SK-N-SH (cell line): ENCODE results near the gene TAC1. TPM values are rescaled to one million over a fixed set of nuclear protein-coding genes. Genes with fewer than 3 reads are reported as not detected.
"Not testable (repeated sequence)": the region's sequence is repeated elsewhere in the genome, so short reads cannot be mapped to it uniquely, and the experiment has no call there.

Experiments
- CTCF ChIA-PET: fragments of 300-600, 350-600 bp; formaldehyde crosslinking; extraction: SDS; loops from one replicate; lab custom pipeline; 2021; lab: Yijun Ruan, JAX
- POLR2A ChIA-PET: fragments of 350-600 bp; sonication (Branson Sonifier 250); formaldehyde crosslinking; extraction: SDS; loops from one replicate; lab custom pipeline; 2020; ENCODE audit warnings: antibody characterized with exemption, inconsistent platforms; lab: Yijun Ruan, JAX
- DNase-seq: peaks from one replicate; pipeline ENCODE4 v3.0.0; 2012
- H2AFZ ChIP-seq: fragments of 200-600 bp; sonication (generic); 2 replicates; pipeline ENCODE4 v1.8.1; 2016; ENCODE audit warnings: antibody characterized with exemption, mild to moderate bottlenecking, low read depth
- H3F3A ChIP-seq: fragments of 200-600 bp; sonication (generic); replicated peaks from 2 replicates; pipeline ENCODE3; 2016; ENCODE audit warnings: antibody characterized with exemption, mild to moderate bottlenecking; ENCODE audit not compliant: insufficient read depth
- H3K27ac ChIP-seq, 2 experiments: fragments of 200-500 bp in 1 of 2; fragments of 200-600 bp in 1 of 2; sonication (Bioruptor generic) in 1 of 2; sonication (generic), shearing (Covaris generic) in 1 of 2; 2 replicates each; pipeline versions ENCODE4 v1.5.1 to v1.6.1; 2014 to 2016; ENCODE audit warnings: low read depth in 2 of 2, inconsistent platforms in 1 of 2, low read length in 1 of 2, mild to moderate bottlenecking in 1 of 2, mixed read lengths in 1 of 2
- H3K27me3 ChIP-seq: fragments of 200-600 bp; sonication (generic), shearing (Covaris generic); 2 replicates; pipeline ENCODE4 v1.6.1; 2016; ENCODE audit warnings: mixed run types; ENCODE audit not compliant: insufficient read depth
- H3K36me3 ChIP-seq, 2 experiments: fragments of 200-500 bp in 1 of 2; fragments of 200-600 bp in 1 of 2; sonication (Bioruptor generic) in 1 of 2; sonication (generic) in 1 of 2; replicated peaks in 1 of 2; 2 replicates each; pipeline versions ENCODE3 to v1.5.1; 2014 to 2016; ENCODE audit warnings: low read length in 1 of 2, mild to moderate bottlenecking in 1 of 2; ENCODE audit not compliant: insufficient read depth in 2 of 2, control insufficient read depth in 1 of 2
- H3K4me1 ChIP-seq, 2 experiments: fragments of 200-500 bp in 1 of 2; fragments of 200-600 bp in 1 of 2; sonication (Bioruptor generic) in 1 of 2; sonication (generic), shearing (Covaris generic) in 1 of 2; 2 replicates each; pipeline versions ENCODE4 v1.5.1 to v1.6.1; 2014 to 2016; ENCODE audit warnings: low read depth in 1 of 2, low read length in 1 of 2, mixed run types in 1 of 2; ENCODE audit not compliant: insufficient read depth in 2 of 2, control insufficient read depth in 1 of 2
- H3K4me2 ChIP-seq: fragments of 200-600 bp; sonication (generic), shearing (Covaris generic); 2 replicates; pipeline ENCODE4 v1.6.1; 2017; ENCODE audit warnings: mixed run types
- H3K4me3 ChIP-seq, 2 experiments: fragments of 200-500 bp in 1 of 2; fragments of 200-600 bp in 1 of 2; sonication (Bioruptor generic) in 1 of 2; sonication (generic), shearing (Covaris generic) in 1 of 2; 2 replicates each; pipeline versions ENCODE4 v1.5.1 to v1.8.1; 2014 to 2016; ENCODE audit warnings: low read depth in 2 of 2, inconsistent platforms in 1 of 2, low read length in 1 of 2, mild to moderate bottlenecking in 1 of 2, mixed read lengths in 1 of 2, moderate library complexity in 1 of 2
- H3K79me2 ChIP-seq: fragments of 200-600 bp; sonication (generic); 2 replicates; pipeline ENCODE4 v1.8.1; 2017; ENCODE audit warnings: mild to moderate bottlenecking; ENCODE audit not compliant: insufficient read depth
- H3K9ac ChIP-seq: fragments of 200-600 bp; sonication (generic); 2 replicates; pipeline ENCODE4 v1.6.1; 2017; ENCODE audit warnings: mixed run types
- H3K9me2 ChIP-seq: fragments of 200-600 bp; sonication (generic); 2 replicates; pipeline ENCODE4 v1.6.1; 2017; ENCODE audit warnings: mixed run types
- H3K9me3 ChIP-seq: fragments of 200-600 bp; sonication (generic); 2 replicates; pipeline ENCODE4 v1.6.1; 2017; ENCODE audit warnings: mixed run types, mild to moderate bottlenecking, moderate library complexity
- H4K20me1 ChIP-seq: fragments of 200-600 bp; sonication (generic); 2 replicates; pipeline ENCODE4 v1.6.1; 2017; ENCODE audit warnings: mild to moderate bottlenecking, mixed run types; ENCODE audit not compliant: insufficient read depth
- CHD2 ChIP-seq: fragments of 150-350 bp; IDR thresholded peaks from 2 replicates; pipeline ENCODE4 v1.6.1; 2018; ENCODE audit warnings: low read length; ENCODE audit not compliant: partially characterized antibody
- ELF1 ChIP-seq: IDR thresholded peaks from 2 replicates; pipeline ENCODE4 v1.4.0; 2012
- EP300 ChIP-seq, 2 experiments: IDR thresholded peaks; 2 replicates each; pipeline versions ENCODE4 v1.4.0 to v1.6.1; 2012; ENCODE audit warnings: borderline replicate concordance in 1 of 2, low read depth in 1 of 2, low read length in 1 of 2
- EZH2phosphoT487 ChIP-seq: fragments of 200-600 bp; sonication (generic); IDR thresholded peaks from 2 replicates; pipeline ENCODE4 v1.6.1; 2017; ENCODE audit warnings: low read depth, mixed run types, mild to moderate bottlenecking, antibody characterized with exemption, moderate library complexity, borderline replicate concordance
- FOSL2 ChIP-seq: IDR thresholded peaks from 2 replicates; pipeline ENCODE4 v1.4.0; 2012; ENCODE audit warnings: low read depth, mild to moderate bottlenecking, moderate library complexity, borderline replicate concordance
- GATA2 ChIP-seq: sonication (generic); formaldehyde crosslinking; IDR thresholded peaks from 2 replicates; pipeline ENCODE4 v1.5.0; 2020; ENCODE audit warnings: mild to moderate bottlenecking, missing genetic modification reagents
- MAX ChIP-seq: IDR thresholded peaks from 2 replicates; pipeline ENCODE4 v1.4.0; 2012; ENCODE audit warnings: low read depth
- MEF2A ChIP-seq: IDR thresholded peaks from 2 replicates; pipeline ENCODE4 v1.4.0; 2012; ENCODE audit warnings: low read depth, borderline replicate concordance
- MXI1 ChIP-seq: IDR thresholded peaks from 2 replicates; pipeline ENCODE4 v1.6.1; 2012; ENCODE audit warnings: mild to moderate bottlenecking, low read depth, low read length, improper control_type of control experiment
- NFIC ChIP-seq: IDR thresholded peaks from 2 replicates; pipeline ENCODE4 v1.4.0; 2012; ENCODE audit warnings: borderline replicate concordance
- NRF1 ChIP-seq: IDR thresholded peaks from 2 replicates; pipeline ENCODE4 v1.6.1; 2012; ENCODE audit warnings: low read depth, mild to moderate bottlenecking, low read length
- POLR2AphosphoS5 ChIP-seq: IDR thresholded peaks from 2 replicates; pipeline ENCODE4 v1.6.1; 2012; ENCODE audit warnings: low read depth, low read length
- RCOR1 ChIP-seq: fragments of 150-350 bp; IDR thresholded peaks from 2 replicates; pipeline ENCODE4 v1.6.1; 2017; ENCODE audit warnings: antibody characterized with exemption, low read length
- RXRA ChIP-seq: IDR thresholded peaks from 2 replicates; pipeline ENCODE4 v1.4.0; 2012; ENCODE audit warnings: low read depth, mild to moderate bottlenecking, borderline replicate concordance
- SIN3A ChIP-seq: IDR thresholded peaks from 2 replicates; pipeline ENCODE4 v1.6.1; 2012; ENCODE audit warnings: low read depth, mild to moderate bottlenecking, low read length, moderate library complexity, borderline replicate concordance
- TAF1 ChIP-seq: IDR thresholded peaks from 2 replicates; pipeline ENCODE4 v1.6.1; 2012; ENCODE audit warnings: low read depth, mild to moderate bottlenecking, low read length, moderate library complexity, borderline replicate concordance
- TCF12 ChIP-seq: IDR thresholded peaks from 2 replicates; pipeline ENCODE4 v1.4.0; 2012
- ZBTB33 ChIP-seq: IDR thresholded peaks from 2 replicates; pipeline ENCODE4 v1.4.0; 2012; ENCODE audit warnings: low read depth, borderline replicate concordance
- WGBS: methylation state at CpG from one replicate; pipeline ENCODE4 v1.1.6; 2017; ENCODE audit warnings: low lambda C conversion rate; 5-methylcytosine and 5-hydroxymethylcytosine counted together
- polyA plus RNA-seq, 3 experiments: library from polyadenylated mRNA; depleted of rRNA; stranded (reverse); fragments of >200 nt; gene quantifications; 2 replicates each; pipeline ENCODE4 v1.2.3, GENCODE V29; 2012
- TF ChIP-seq, protein P1 (sequence below): IDR thresholded peaks from 2 replicates; pipeline ENCODE4 v1.4.0; 2012; ENCODE audit warnings: low read depth, borderline replicate concordance

TAC1 gene
- polyA plus RNA-seq, 1 of the 3 experiments (the other 2 are of a cell fraction), result not detected

DNA sequence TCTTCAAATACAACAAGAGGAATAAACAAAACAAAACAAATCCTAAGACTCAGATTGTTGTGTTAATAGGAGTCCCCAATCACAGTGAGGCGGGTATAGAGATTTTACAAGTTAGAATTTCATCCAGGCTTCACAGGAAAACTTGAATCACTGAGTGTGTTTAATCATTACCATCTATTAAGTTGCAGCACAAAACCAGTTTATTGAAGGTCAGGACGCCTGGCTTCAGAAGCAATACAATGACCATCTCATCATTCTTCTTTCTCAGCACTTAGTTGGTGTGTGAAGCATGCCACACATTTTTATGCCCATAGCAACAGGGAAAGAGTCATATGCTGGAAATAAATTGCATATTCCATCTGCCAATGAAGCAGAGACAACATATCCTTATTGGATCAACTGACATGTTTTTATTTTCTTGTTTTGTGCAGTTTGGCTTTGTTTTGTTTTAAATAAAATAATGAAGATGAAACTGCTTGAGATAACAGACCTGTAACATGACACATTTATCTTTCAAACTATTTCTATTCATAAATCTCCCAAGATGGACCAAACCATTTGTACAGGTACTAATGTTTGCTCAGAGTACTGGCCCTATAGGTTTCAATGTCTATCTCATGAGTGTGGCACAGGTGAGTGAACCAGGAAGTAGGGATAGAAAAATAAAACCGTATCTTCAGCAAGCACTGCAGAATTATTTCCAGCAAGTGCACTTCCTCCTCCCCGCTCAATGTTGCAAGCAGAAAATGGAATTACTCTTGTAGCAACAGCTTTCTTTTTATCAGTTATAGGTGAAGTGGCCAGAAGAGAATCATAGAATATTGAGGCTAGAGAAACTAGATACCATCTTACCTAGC, 40.4 kb downstream of the TAC1 start:
- Histone ChIP-seq H4K20me1 (no peaks in the 10 kb centered on the region), H3F3A (no peaks in the 10 kb centered on the region), H3K27ac (no peak overlapping the region), H2AFZ (no peak overlapping the region), H3K79me2 (no peaks in the 10 kb centered on the region), H3K27me3 (0 out of 2 replicates have a peak, but pooled peaks cover under 1% of the 10 kb centered on the region), H3K9ac (no peak overlapping the region), H3K9me3 (no peaks in the 10 kb centered on the region), H3K4me3 (no peak overlapping the region), H3K9me2 (no peaks in the 10 kb centered on the region), H3K4me1 (no peaks in the 10 kb centered on the region), H3K36me3 (no peaks in the 10 kb centered on the region), H3K4me2 (no peak overlapping the region)
- no peak for TF ChIP-seq NRF1
- no peak for TF ChIP-seq MEF2A
- no peak for TF ChIP-seq RCOR1
- TF ChIP-seq EZH2phosphoT487, result no peak
- TF ChIP-seq GATA2 (CRISPR knock-in tag), result no peak
- TF ChIP-seq FOSL2, result no peak
- no peak for TF ChIP-seq MAX
- TF ChIP-seq RXRA, result no peak
- TF ChIP-seq, protein P1, sequence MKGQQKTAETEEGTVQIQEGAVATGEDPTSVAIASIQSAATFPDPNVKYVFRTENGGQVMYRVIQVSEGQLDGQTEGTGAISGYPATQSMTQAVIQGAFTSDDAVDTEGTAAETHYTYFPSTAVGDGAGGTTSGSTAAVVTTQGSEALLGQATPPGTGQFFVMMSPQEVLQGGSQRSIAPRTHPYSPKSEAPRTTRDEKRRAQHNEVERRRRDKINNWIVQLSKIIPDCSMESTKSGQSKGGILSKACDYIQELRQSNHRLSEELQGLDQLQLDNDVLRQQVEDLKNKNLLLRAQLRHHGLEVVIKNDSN, result no peak
- TF ChIP-seq SIN3A, result no peak
- TF ChIP-seq MXI1, result no peak
- TF ChIP-seq CHD2, result no peak
- no peak for TF ChIP-seq TAF1
- TF ChIP-seq NFIC, result no peak
- no peak for TF ChIP-seq ZBTB33
- no peak for TF ChIP-seq POLR2AphosphoS5
- no peak for TF ChIP-seq ELF1
- no peak for TF ChIP-seq EP300 (IDR thresholded peaks at IDR 0.05; ENCODE audit: borderline replicate concordance in 1 of 2, low read depth in 1 of 2, low read length in 1 of 2)
- no peak for TF ChIP-seq TCF12
- no peak for DNase-seq
- POLR2A ChIA-PET, result no interaction called here
- CTCF ChIA-PET, result no interaction called here
- WGBS, result 6% methylated on average over 4 of the region's 4 CpGs

GRCh38 chr7:97786398-97786797, 54.5 kb downstream of the TAC1 start:
- H3K27me3 ChIP-seq, H3K4me1 ChIP-seq, H3K4me2 ChIP-seq, CTCF ChIA-PET, H3K36me3 ChIP-seq, H3K27ac ChIP-seq, H3K9ac ChIP-seq, H3K4me3 ChIP-seq, H3K9me2 ChIP-seq, POLR2A ChIA-PET, H3K9me3 ChIP-seq, H4K20me1 ChIP-seq, H3K79me2 ChIP-seq, H3F3A ChIP-seq, DNase-seq, H2AFZ ChIP-seq: not testable (repeated sequence)
- WGBS, result 14% methylated on average over 7 of the region's 7 CpGs
